Spleen (tissue), 11 donors: ENCODE data around the gene CNIH3. TPM values are rescaled to one million over a fixed set of nuclear protein-coding genes. Genes with fewer than 3 reads are reported as not detected.

Source experiments
- DNase-seq: peaks from one replicate; pipeline ENCODE4 v3.0.0-alpha.2; 2020
- H3K27ac ChIP-seq, 8 donors: fragments of 200-600 bp; sonication (generic) in 7 of 8; 1 replicate in 4 of 8; 2 replicates in 4 of 8; pipeline versions ENCODE4 v1.5.0 to v1.8.0; 2016 to 2021; ENCODE audit warnings: inconsistent platforms in 4 of 8, mild to moderate bottlenecking in 4 of 8, moderate library complexity in 1 of 8
- H3K27me3 ChIP-seq, 7 donors: fragments of 200-600 bp; sonication (generic) in 6 of 7; replicated peaks in 1 of 7; 1 replicate in 4 of 7; 2 replicates in 3 of 7; pipeline versions ENCODE4 v1.5.0 to v1.8.0; 2016 to 2021; ENCODE audit warnings: inconsistent platforms in 3 of 7, mild to moderate bottlenecking in 1 of 7
- H3K36me3 ChIP-seq, 6 donors: fragments of 200-600 bp; sonication (generic) in 5 of 6; 1 replicate in 4 of 6; 2 replicates in 2 of 6; pipeline versions ENCODE4 v1.5.0 to v1.8.0; 2016 to 2021; ENCODE audit warnings: inconsistent platforms in 2 of 6
- H3K4me1 ChIP-seq, 6 donors: fragments of 200-600 bp; sonication (generic) in 5 of 6; 1 replicate in 3 of 6; 2 replicates in 3 of 6; pipeline versions ENCODE4 v1.5.0 to v1.8.0; 2016 to 2021; ENCODE audit warnings: inconsistent platforms in 3 of 6
- H3K4me3 ChIP-seq, 8 donors: fragments of 200-600 bp; sonication (generic) in 7 of 8; 1 replicate in 4 of 8; 2 replicates in 4 of 8; pipeline versions ENCODE4 v1.5.0 to v1.8.0; 2016 to 2021; ENCODE audit warnings: inconsistent platforms in 4 of 8, mild to moderate bottlenecking in 4 of 8, moderate library complexity in 2 of 8
- H3K9me3 ChIP-seq, 8 donors: fragments of 200-600 bp; sonication (generic) in 7 of 8; 1 replicate in 4 of 8; 2 replicates in 4 of 8; pipeline versions ENCODE4 v1.5.0 to v1.8.0; 2016 to 2021; ENCODE audit warnings: inconsistent platforms in 4 of 8
- POLR2A ChIP-seq, 3 donors: fragments of 450-650 bp; IDR thresholded peaks; one replicate each; pipeline ENCODE4 v1.5.1; 2017; ENCODE audit warnings: antibody characterized with exemption in 3 of 3, mild to moderate bottlenecking in 1 of 3
- POLR2AphosphoS5 ChIP-seq, 3 donors: sonication (generic); formaldehyde crosslinking; IDR thresholded peaks; one replicate each; pipeline ENCODE4 v1.5.1; 2017; ENCODE audit warnings: antibody characterized with exemption in 3 of 3
- WGBS, 5 donors: extraction: QIAGEN DNeasy Blood & Tissue Kit in 3 of 5; methylation state at CpG; one replicate each; pipeline versions ENCODE4 v1.1.5 to v1.1.7; 2013 to 2018; 5-methylcytosine and 5-hydroxymethylcytosine counted together
- intact Hi-C: fragments of 100-400 bp; cut with DNase I; formaldehyde crosslinking; loops from one replicate; pipeline ENCODE4 v1.15.0; 2023; ENCODE audit warnings: low total_unique reads
- polyA plus RNA-seq, 3 donors: library from polyadenylated mRNA; stranded (reverse); fragments of 200-250 nt; gene quantifications; one replicate each; pipeline ENCODE4 v1.2.1, GENCODE V29; 2013
- total RNA-seq, 7 donors: library from RNA; depleted of rRNA in 3 of 7; stranded (reverse); fragments of >200 nt in 3 of 7; fragmentation: NEBNext Ultra II Directional in 4 of 7; extraction: Animal tissue kit (Norgen Biotek cat#: 25700) in 4 of 7; gene quantifications; one replicate each; pipeline versions ENCODE4 v1.1.0 to v1.2.1, GENCODE V29; 2016 to 2021
- TF ChIP-seq, protein P1 (sequence below), 11 experiments: fragments of 200-600 bp in 7 of 11; fragments of 450-650 bp in 4 of 11; sonication (generic) in 4 of 11; IDR thresholded peaks in 8 of 11; conservative IDR thresholded peaks in 3 of 11; 1 replicate in 7 of 11; 2 replicates in 4 of 11; pipeline versions ENCODE4 v1.4.0 to v1.8.0; 2016 to 2021; ENCODE audit warnings: antibody characterized with exemption in 11 of 11, inconsistent platforms in 4 of 11, mild to moderate bottlenecking in 1 of 11
- donor health status: healthy with polysubstance abuse.
- donor health status: DM: no; HTN: no; CAD: no; lungs with moderate emphysema.
- donor health status: DM: no; HTN: no; CAD: no.
- donor health status: Bipolar disorder and iron deficiency.
- donor health status: healthy.
- donor health status: DM: no; HTN: no; CAD: no.
- donor health status: DM: yes; HTN: yes; CAD: no.

The CNIH3 gene
- total and polyA plus RNA-seq, 10 donors, result 0.68 to 4.1 (median 2.0) TPM

DNA sequence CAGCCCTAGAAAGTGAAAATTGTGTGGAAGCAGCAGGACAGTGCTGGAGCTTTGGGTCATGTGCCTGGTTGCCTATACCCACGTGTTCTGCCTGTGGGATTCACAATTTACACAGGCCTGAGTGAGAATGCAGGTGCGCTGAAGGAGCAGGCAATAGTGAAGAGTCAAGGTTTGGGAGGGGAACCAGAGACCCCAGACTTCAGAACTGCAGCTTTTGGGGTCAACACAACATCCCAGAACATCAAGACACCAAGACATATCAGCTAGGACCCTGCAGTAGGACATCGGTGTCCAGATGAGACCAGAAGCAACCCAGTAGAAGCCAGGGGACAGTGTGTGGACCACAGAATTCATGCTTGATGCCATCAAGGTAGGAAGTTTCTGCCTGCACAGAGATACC, 29.1 kb upstream of the CNIH3 start:
- H3K4me3 ChIP-seq, result no peak overlapping the region
- WGBS, 5 donors, result 74 to 92% (median 85%) methylated on average over 3 of the region's 3 CpGs
- no peak overlapping the region for H3K27ac ChIP-seq
- intact Hi-C loops, result no loop called here
- no peak for DNase-seq
- no peaks in the 10 kb centered on the region for H3K4me1 ChIP-seq
- no peak for TF ChIP-seq POLR2AphosphoS5 (IDR thresholded peaks at IDR 0.05)
- TF ChIP-seq POLR2A (IDR thresholded peaks at IDR 0.05), result no peak
- H3K9me3 ChIP-seq, result no peaks in the 10 kb centered on the region
- H3K27me3 ChIP-seq, result no peaks in the 10 kb centered on the region
- H3K36me3 ChIP-seq, result no peaks in the 10 kb centered on the region

DNA sequence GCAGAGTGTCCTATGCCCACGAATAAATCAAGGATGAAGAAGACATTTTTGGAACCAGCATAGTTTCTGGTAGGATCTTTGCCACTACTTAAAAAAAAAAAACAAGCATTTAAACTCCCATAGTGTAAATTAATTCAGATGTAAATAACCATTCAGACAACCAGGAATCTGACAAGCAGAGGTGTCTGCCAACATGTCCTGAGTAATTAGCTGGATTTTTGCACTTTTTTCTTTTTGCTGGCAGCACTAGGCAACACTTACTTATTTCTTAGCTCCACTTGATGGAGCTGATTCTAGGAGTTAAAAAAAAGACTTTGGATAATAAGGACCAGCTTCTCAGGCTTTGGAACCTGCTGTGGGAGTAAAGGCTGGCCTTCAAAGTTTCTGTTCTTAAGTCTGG, 27.6 kb upstream of the CNIH3 start:
- DNase-seq, result no peak
- TF ChIP-seq, protein P1, sequence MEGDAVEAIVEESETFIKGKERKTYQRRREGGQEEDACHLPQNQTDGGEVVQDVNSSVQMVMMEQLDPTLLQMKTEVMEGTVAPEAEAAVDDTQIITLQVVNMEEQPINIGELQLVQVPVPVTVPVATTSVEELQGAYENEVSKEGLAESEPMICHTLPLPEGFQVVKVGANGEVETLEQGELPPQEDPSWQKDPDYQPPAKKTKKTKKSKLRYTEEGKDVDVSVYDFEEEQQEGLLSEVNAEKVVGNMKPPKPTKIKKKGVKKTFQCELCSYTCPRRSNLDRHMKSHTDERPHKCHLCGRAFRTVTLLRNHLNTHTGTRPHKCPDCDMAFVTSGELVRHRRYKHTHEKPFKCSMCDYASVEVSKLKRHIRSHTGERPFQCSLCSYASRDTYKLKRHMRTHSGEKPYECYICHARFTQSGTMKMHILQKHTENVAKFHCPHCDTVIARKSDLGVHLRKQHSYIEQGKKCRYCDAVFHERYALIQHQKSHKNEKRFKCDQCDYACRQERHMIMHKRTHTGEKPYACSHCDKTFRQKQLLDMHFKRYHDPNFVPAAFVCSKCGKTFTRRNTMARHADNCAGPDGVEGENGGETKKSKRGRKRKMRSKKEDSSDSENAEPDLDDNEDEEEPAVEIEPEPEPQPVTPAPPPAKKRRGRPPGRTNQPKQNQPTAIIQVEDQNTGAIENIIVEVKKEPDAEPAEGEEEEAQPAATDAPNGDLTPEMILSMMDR (IDR thresholded peaks at IDR 0.05 in 8 of 11, conservative IDR thresholded peaks at IDR 0.05 in 3 of 11), result no peak
- TF ChIP-seq POLR2AphosphoS5 (IDR thresholded peaks at IDR 0.05) (no peak), POLR2A (IDR thresholded peaks at IDR 0.05) (no peak)

DNA sequence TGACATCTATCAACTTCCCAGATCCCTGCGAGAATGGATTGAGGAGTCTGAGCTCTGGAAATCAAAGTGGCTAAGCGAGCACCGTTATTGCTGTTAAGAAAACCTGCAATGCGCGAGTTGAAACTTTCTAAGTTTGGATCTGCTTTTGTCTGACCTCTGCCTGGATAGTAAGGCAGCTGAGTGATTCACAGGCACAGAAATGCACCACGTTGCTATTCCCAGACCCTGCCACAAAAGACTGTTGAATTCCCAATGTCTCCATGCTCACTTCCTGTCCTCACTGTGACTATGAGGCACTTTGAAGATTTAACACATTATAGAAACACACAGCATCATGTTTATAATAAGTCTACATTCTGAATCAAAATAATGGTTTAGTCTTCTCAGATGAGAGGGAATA, 27.1 kb upstream of the CNIH3 start:
- Histone ChIP-seq H3K27me3 (no peaks in the 10 kb centered on the region), H3K36me3 (no peaks in the 10 kb centered on the region), H3K4me3 (no peak overlapping the region), H3K4me1 (peaks cover 0 to 9% (median 0%) of the 10 kb centered on the region in 6 donors), H3K9me3 (no peaks in the 10 kb centered on the region), H3K27ac (no peak overlapping the region)
- TF ChIP-seq POLR2A (IDR thresholded peaks at IDR 0.05), result no peak
- TF ChIP-seq, protein P1 (IDR thresholded peaks at IDR 0.05 in 8 of 11, conservative IDR thresholded peaks at IDR 0.05 in 3 of 11), result no peak
- TF ChIP-seq POLR2AphosphoS5 (IDR thresholded peaks at IDR 0.05), result no peak
- 70 to 87% (median 85%) methylated on average over 6 of the region's 6 CpGs for WGBS, 5 donors
- intact Hi-C loops, result no loop called here
- no peak for DNase-seq

More for the DNA sequence above, 27.6 kb upstream of the CNIH3 start:
- no peaks in the 10 kb centered on the region for H3K27me3 ChIP-seq
- WGBS, 5 donors, result 57 to 93% (median 76%) methylated on average over 1 of the region's 1 CpG
- no peak overlapping the region for H3K27ac ChIP-seq
- no peak overlapping the region for H3K4me3 ChIP-seq
- intact Hi-C loops, result no loop called here
- H3K36me3 ChIP-seq, result no peaks in the 10 kb centered on the region
- H3K9me3 ChIP-seq, result no peaks in the 10 kb centered on the region
- peaks cover 0 to 9% (median 0%) of the 10 kb centered on the region in 6 donors for H3K4me1 ChIP-seq

DNA sequence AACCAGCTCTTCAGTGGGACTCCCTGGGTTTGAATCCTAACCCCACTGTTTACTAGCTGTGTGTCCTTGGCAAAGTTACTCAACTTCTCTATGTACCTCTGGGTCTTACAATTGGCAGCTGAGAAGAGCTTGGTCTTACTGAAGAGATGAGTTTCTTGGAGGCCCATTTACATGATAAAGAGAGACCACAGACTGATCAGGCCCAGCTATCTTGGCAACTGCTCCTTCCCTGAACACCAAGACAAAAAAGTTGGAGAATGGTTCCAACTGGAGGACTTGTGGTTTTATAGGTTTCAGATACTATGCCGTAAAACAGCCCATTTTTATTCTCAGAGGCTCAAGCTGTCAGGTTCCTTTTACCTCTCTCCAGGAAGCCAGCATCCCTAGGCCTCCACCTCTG, 24.8 kb upstream of the CNIH3 start:
- 69 to 100% (median 89%) methylated on average over 1 of the region's 1 CpG for WGBS, 5 donors
- Histone ChIP-seq H3K27me3 (no peaks in the 10 kb centered on the region), H3K4me3 (no peak overlapping the region), H3K9me3 (no peaks in the 10 kb centered on the region), H3K4me1 (peaks cover 0 to 9% (median 0%) of the 10 kb centered on the region in 6 donors), H3K36me3 (no peaks in the 10 kb centered on the region), H3K27ac (no peak overlapping the region)
- DNase-seq, result no peak
- TF ChIP-seq POLR2AphosphoS5 (IDR thresholded peaks at IDR 0.05), result no peak
- TF ChIP-seq, protein P1 (IDR thresholded peaks at IDR 0.05 in 8 of 11, conservative IDR thresholded peaks at IDR 0.05 in 3 of 11), result no peak
- TF ChIP-seq POLR2A (IDR thresholded peaks at IDR 0.05), result no peak
- intact Hi-C loops, result no loop called here
